HG03469 (cell line): Measurements from ENCODE around the gene EXOC7.

Experiments
- ATAC-seq: cut with Tn5 transposase; IDR thresholded peaks from one replicate; pipeline ENCODE4 v1.9.1; 2021; ENCODE audit warnings: mild to moderate bottlenecking, moderate library complexity, moderate number of reproducible peaks; ENCODE audit not compliant: unreplicated experiment

EXOC7 gene, protein sequence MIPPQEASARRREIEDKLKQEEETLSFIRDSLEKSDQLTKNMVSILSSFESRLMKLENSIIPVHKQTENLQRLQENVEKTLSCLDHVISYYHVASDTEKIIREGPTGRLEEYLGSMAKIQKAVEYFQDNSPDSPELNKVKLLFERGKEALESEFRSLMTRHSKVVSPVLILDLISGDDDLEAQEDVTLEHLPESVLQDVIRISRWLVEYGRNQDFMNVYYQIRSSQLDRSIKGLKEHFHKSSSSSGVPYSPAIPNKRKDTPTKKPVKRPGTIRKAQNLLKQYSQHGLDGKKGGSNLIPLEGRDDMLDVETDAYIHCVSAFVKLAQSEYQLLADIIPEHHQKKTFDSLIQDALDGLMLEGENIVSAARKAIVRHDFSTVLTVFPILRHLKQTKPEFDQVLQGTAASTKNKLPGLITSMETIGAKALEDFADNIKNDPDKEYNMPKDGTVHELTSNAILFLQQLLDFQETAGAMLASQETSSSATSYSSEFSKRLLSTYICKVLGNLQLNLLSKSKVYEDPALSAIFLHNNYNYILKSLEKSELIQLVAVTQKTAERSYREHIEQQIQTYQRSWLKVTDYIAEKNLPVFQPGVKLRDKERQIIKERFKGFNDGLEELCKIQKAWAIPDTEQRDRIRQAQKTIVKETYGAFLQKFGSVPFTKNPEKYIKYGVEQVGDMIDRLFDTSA

DNA sequence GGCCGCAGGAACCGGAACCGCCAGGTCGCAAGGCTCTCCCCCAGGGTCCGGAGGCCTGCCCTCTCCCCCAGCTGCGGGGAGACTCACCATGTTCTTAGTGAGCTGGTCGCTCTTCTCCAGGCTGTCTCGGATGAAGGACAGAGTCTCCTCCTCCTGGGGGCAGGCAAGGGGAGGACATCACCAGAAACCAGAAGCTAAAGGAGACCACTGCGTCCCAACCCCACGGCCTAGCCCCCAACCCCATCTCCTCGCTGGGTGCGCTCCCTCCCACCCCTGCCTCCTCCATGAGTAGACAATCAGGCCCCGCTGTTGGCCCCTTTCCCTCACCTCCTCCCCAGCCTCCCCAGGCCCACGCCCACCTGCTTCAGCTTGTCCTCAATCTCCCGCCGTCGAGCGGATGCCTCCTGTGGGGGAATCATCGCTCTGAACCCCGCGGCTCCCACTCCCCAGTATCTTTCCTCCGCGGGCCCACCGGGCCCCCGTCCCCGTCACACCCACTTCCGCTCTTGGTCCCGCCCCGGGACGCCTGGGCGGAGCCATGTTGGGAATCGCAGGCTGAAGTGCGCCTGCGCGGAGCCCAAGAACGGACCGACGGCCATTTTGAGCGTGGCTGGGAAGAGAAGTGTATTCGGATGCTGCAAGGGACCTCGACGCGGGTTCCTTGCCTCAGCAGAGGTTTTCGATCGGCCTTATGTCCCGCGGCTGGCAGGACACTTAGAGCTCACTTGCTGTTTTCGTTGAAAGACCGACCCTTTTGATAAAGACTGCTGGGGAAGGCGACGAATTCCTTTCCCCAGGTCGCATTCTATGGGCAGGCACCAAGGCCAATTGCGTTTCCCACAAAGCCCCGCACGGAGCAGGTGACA is at the start of gene EXOC7:
Gene EXOC7 (minus strand): TSS at position 514 of the 866 bp plus-strand sequence. CDS start 95 bp downstream, at position 419.
- peak; percentile 52 for ATAC-seq

DNA sequence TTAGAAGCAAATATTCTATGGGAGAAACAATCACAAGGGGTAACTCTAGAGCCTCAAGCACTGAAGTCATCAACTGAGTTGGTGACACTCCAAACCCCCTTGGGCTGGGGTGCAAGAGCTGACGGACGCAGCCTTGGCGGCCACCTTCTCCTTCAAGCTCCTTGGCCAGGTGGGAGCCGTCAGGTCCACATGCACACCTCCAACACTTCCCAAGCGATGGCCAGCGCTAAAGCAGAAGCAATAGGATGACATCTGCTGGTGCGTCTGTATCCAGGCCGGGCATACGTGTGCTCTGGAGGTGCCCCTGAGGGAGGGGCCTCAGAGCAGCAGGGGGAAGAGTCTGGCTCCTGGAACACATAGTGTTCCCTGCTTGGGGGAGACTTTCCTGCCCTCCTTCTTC is 49.6 kb upstream of the EXOC7 start:
- no peak for ATAC-seq

DNA sequence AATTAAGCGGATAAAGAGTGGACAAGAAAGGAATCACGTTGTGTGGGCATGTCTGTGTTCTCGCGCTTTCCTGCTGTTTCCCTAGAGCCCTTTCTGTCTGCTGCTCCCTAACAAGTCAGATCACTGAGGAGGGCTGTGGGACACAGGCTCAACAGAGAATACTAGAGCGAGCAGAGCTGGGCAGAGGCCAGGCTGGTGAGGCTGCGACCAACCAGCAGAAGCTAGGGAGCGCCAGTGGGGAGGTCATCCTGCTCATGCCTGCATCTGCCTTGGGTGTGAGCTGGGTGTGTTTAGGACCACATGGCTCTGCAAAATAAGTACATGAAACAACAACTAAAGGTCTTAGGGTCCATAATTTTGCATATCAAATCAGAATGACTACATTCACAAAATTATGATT is 49.0 kb upstream of the EXOC7 start:
- ATAC-seq, result no peak

DNA sequence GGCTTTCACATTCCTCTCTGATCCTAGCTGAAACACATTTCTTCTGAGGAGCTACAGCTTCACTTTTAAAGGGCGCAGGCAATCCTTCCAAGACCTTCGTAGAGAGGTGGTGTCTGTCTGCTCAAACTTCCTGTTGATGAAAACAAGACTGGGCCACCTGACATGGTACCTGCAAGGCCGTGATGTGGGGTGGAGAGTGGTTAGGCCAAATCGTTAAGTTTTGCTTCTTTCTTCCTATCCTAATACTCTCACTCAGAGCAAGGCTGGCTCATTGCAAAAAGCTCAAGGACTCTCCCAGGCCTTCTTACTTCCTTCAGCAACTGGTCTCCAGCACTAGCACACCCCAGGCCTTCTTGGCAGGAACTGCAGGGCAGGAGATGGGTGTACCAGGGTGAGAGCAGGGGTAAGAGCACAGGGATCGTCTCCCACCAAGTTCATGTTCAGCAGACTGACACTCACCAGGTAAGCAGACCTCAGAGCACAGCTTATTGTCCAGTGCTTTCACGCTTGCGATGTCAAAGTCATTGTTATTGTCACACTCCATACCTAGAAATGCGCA is 48.4 kb upstream of the EXOC7 start:
- ATAC-seq, result no peak

DNA sequence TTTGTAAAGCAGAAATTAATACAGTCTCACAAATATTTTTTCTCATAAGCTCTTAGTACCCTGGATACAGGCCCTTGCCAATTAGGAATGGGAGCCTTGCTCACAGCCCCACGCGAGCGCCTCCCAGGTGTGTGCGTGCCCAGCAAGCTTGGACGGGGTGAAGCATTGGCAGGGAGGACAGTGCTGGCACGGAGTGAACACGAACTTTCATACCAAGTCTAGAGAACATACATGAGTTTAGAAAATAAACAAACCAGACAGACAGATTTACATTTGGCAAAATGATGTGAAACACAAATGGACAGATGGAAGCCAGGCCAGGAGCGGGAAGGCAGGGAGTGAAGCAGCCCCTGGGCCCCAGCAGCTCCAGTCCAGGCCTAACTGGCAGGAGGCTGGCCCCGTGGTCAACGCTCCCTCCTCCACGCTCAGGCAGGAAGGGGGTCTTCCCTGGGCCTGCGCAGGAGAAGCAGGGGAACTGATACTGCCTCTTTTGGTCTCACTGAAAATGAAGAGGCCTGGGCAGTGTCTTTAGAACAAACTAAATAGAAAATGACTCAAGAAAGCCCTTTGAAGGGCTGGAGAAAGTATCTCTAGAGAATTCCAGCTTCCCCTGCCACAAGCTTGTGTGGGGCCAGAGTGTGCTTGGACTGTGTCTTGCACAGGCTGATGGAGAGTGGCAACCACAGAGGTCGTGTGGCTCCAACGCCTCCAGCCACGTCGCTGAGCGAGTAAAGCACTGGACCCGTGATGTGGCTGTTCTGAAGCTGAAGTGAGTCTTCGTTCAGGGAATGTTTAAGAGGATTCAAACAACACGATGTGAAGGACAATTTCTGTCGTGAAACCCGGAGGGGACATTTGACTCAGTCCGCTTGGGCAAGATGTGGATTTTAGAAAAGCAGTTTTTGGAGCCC is 47.4 kb upstream of the EXOC7 start:
- no peak for ATAC-seq

DNA sequence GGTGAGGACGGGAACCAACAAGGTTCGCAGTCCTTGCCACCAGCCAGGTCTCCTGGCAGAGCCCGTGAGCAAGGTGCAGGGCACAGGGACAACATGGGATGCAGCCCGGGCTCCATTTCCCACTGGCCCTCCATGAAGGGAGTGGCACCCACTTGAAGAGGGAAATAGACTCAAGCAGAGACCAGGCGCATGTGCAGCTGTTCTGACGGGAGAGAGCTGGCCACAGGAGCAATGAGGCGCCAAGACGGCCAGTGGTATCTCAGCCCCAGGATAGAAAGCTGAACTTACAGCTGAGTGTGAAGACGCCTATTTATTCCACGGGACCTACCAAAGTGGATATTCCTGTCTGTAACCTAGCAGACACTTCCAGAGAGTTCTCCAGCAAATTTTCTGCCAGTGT is 45.6 kb upstream of the EXOC7 start:
- ATAC-seq, result no peak

DNA sequence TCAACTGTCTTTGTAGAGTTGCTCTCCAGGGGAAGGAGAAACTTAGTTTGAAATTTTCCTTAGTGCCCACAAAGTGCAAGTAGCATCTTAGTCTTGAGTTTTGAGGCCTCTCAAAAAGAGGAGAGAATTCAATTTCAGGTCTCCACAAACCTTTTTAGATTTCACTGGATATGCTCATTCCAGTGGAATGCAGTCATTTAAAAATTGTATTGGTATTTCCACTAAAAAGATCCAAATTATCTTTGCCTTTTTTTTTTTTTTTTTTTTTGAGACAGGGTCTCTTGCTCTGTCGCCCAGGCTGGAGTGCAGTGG is 44.4 kb upstream of the EXOC7 start:
- ATAC-seq, result no peak

DNA sequence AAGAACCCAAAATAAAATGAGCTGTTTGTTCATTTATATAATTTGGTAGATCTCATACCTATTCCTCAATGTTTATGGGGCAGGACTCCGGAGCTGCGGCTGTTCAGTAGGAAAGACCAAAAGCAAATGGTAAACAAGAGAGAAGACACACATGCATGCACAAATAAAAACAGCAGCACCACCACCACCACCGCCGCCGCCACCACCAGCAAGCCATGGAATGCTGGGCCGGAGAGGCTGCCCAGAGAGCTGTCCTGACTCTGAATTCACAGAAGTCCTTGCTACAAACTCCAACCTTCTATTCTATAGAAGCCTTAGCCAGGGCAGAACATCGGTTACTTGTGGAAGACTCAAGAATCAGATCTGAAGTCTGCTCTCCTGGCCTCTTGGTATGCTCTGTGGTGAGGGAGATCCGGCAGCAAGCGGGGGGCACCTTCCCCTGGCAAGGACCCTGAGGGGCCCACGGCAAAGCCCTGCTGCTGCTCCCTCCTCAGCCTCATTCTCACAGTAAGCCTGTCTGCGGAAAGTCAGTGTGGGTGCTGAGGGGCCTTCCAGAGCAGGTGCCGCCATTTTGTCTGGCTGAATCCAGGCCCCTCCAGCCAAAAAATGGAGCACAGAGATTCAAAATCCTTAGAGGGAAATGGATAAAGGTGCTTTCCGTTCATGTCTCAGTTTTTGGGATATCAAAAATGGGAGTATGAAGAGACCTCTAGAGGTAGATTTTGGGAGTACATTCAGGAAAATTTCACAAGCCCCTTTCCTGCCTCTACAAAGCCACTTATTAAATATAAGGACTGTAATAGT is 43.8 kb upstream of the EXOC7 start:
- no peak for ATAC-seq

DNA sequence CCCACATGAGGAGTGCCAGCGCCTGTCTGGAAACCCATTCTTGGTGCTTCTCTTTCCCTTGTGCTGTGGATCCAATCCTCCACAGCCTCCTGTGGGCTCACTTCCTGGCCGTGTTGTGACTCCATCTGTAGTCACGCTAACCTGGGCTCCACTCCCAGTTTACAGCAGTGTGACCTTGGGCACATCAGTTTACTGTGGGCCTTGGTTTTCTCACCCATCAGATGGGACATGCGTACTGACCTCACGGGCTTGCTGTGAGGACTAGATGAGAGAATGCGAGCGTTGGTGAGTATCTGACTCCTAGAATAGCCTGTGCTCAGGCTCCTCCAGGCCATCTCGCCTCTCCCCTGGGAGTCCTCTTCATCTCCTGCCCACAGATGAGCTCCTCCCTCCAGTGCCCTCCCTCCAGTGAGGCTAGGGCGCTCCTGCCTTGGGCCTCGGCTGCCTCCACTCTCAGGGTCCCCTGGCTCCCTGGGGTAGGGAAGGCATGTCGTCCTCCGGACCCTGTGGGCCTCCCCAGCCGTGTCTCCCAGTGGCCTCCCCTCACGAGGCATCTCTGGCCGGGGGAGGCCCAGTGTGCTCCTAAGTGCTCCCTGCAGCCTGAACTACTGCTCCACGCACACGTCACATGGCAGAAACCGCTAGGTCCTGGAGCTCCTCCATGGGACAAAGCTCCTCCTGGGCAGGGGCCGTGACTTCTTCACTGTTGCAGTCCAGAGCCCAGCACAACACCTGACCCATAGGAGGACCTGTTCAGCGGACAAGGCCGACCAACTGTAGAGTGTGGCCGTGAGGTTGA is 42.7 kb upstream of the EXOC7 start:
- no peak for ATAC-seq

DNA sequence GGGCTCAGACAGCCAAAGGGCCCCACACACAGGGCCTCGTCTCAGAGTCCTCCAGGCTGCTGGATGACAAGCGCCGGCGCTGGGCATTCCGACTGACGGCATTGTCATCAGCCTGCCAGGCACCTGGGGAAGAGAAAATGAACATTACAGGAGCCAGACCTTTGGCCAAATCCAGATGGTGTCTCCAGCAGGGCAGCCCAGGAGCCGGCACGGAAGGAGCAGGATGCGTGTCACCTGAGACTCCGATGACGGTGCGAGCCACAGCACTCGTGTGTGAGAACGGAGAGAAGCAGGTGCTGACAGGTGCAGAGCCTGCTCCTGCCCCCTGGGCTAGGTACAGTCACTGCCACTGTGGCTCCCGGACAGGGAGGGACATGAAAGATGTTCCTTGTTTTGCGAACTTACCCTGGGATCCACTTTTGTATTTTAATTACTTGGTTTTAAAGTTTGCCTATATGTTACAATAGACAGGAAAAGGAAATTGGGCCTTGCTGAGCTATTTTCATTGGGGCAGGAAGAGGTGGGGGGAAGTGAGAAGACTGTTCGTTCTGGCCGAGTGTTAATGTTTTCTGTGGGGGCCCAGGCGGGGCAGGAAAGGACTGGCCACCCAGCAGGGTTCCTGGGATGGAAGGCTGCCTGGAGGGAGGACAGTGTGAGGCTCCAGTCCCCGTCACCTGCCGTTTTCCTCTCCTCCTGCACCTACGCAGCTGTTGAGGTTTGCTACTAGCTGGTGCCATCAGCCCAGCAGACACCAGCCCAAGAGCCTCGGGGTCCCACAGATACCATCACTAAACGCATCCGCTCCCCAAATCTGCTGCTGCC is 41.9 kb upstream of the EXOC7 start:
- ATAC-seq, result no peak

DNA sequence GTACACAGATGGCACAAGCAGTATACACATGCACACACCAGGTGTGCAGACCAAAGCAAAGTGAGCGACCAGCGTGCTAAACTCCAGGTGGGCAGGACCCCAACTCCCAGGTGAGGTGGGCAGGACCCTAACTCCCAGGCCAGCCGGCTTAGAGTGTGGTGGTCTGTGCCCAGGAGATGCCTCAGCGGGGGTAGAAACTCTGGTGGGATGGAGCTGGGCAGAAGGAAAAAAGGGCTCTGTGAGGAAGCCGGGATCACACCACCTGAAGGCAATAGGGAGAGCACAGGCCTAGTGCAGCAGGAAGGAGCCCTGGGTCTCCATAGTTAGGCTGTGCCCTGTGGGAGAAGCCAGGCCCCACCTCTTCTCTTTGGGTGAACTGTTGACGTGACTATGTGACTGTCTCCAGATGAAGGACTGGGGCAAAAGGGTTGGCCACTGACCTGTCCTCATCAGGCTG is 39.0 kb upstream of the EXOC7 start:
- no peak for ATAC-seq

DNA sequence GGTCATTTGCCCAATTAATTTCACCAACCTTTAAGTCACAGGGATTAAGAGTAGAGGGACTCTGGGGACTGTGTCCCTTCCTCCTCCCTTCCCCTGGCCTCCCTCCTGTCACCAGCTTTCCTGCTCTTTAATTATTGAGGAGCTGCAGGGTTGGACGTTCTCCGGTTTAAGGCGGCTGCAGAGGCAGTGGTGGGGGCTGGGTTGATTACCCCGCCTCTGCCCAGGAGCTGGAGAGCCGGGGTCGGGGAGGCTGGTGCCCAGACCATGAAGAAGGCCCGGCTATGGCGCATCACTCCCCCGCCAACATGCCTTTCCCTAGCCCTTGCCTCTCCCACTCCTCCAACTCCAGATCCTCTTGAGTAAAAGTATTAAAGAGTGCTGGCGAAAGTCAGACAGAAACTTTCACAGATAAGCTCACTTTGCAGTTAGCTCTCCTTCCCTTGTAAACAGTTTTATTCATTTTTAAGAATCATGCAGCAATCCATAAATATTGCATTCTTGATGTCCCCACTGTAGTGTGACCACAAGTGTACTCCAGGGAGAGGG is 38.5 kb upstream of the EXOC7 start:
- ATAC-seq, result no peak

DNA sequence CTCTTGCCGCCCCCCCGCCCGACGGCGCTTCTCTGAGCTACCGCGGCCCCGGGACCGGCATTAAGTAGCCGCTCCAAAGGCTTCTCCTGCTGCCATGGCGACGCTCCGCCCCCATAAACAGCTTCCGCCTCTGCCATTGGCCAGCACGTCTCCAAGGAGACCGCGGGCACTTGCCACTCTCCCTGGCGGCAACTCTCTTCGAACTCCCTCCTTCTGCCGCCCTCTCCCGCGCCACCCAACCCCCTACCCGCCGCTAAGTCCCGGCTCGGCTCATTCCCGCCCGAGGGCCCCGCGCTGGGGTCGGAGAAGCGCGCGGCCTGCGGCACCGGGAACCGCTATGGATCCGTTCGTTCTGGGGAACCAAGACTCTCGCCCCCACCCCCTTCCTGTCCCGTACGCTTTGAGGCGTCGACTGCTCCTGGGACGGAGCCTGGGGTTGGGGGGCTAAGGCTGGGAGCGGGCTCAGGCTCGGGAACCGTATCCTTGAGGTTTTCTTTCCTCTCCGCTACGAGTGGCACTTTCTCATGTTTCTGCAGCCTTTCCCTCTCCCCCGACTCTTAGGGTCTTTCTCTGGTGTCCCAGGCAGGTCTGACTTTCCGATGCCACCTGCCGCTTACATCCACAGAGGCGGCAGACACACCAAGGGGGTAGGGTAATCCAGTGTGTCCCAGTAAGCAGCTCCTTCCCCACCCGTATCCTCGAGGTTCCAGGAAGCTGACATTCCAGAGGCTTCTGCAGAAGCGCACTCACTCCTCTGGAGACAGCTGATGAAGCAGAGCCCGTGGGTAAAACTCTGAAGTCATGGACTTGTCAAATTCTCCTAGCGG is 37.8 kb upstream of the EXOC7 start, which contains the start of gene FOXJ1:
Gene FOXJ1 (minus strand): TSS at position 34 of the 827 bp plus-strand sequence. CDS start 850 bp downstream, outside the sequence.
- ATAC-seq, result no peak

DNA sequence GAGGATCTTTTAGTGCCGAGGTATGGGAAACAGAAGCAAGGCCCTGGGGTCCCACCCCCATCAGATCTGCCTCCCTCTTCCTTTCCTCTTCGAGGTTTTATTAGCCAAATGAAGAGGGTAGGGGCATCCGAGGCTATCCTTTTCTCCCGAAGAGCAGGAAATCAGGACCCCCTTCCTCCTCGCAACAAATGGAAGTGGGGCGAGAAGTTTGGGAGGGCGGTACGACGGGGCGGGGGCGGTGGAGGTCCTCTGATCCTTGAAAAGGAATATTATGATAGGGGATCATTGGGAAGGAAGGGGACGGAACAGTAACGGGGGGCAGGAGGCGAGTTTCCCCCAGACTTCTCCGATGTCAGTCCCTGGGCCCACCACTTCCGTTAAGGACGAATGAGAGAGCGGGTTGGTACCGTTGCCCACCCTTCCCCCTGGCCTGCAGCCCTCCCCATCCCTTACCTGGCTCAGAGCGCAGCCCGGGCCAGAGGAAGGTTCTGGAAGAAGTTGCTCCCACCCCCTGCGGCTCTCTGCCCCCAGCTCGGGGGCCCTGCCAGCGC is 37.1 kb upstream of the EXOC7 start:
- ATAC-seq, result no peak

DNA sequence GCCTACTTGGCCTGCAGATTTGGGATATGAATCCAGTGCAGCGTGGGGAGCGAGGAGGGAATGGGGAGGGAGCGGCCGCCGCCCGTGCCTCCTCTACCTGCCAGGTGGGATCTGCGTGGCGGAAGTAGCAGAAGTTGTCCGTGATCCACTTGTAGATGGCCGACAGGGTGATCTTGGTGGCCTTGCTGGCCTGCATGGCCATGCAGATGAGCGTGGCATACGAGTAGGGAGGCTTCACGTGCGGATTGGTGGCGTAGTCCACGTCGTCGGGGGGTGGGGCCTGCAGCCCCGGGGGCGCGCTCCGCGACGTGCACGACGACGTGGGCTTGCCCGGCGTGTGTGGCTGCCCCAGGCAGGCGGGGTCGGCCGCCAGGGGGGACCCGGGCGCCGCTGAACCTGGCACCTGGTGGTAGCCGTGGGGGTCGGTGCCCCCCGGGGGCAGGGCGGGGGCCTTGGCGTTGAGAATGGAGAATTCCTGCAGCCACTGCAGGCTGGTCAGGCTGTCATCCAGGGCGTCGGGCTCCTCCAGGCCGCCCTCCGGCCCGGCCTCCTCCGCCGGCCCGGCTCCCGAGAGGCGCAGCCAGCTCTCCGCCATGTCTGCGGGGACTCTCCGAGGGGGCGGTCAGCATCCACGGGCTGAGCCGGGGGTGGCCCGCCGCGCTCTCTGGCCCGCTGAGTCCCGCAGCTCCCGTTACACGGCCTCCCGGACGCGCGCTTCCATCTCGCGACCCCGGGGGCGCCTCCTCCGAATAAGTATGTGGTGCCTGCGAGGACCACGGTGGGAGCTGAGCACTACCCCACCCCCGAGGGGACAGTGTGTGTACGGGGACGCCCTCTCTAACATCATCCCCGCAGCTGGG is 36.4 kb upstream of the EXOC7 start:
- no peak for ATAC-seq
